GM23338 (cell line): ENCODE results near the gene TDRD1. TPM values are rescaled to one million over a fixed set of nuclear protein-coding genes. Genes with fewer than 3 reads are reported as not detected.

ENCODE experiments used
- ATAC-seq: fragments of 200-7000 bp; cut with Tn5 transposase; 3 replicates; pipeline ENCODE4 v1.9.1; 2020
- DNase-seq: peaks from one replicate; pipeline ENCODE4 v3.0.0-alpha.2; 2015; ENCODE audit warnings: low spot score
- H2AFZ ChIP-seq: fragments of 200-600 bp; sonication (generic); 2 replicates; pipeline ENCODE4 v1.8.0; 2016; ENCODE audit warnings: antibody characterized with exemption, mild to moderate bottlenecking, moderate library complexity
- H3F3A ChIP-seq: fragments of 200-600 bp; sonication (generic); replicated peaks from 2 replicates; pipeline ENCODE4 v1.8.0; 2017; ENCODE audit warnings: antibody characterized with exemption, mixed run types, low read depth
- H3K27ac ChIP-seq: fragments of 200-600 bp; sonication (generic); 2 replicates; pipeline ENCODE4 v1.6.1; 2016; ENCODE audit warnings: low read depth
- H3K27me3 ChIP-seq: fragments of 200-600 bp; sonication (generic); 2 replicates; pipeline ENCODE4 v1.8.0; 2016; ENCODE audit warnings: mild to moderate bottlenecking, mixed run types, moderate library complexity; ENCODE audit not compliant: insufficient read depth
- H3K36me3 ChIP-seq: fragments of 200-600 bp; sonication (generic); 2 replicates; pipeline ENCODE4 v1.8.0; 2016; ENCODE audit warnings: mild to moderate bottlenecking; ENCODE audit not compliant: insufficient read depth
- H3K4me1 ChIP-seq: fragments of 200-600 bp; sonication (generic); 2 replicates; pipeline ENCODE4 v1.8.0; 2016; ENCODE audit warnings: mild to moderate bottlenecking, moderate library complexity; ENCODE audit not compliant: insufficient read depth
- H3K4me2 ChIP-seq: fragments of 200-600 bp; sonication (generic); 2 replicates; pipeline ENCODE4 v1.7.1; 2017; ENCODE audit warnings: mixed run types
- H3K4me3 ChIP-seq: fragments of 200-600 bp; sonication (generic); 2 replicates; pipeline ENCODE4 v1.6.1; 2016; ENCODE audit warnings: mixed run types
- H3K79me2 ChIP-seq: fragments of 200-600 bp; sonication (generic); replicated peaks from 2 replicates; pipeline ENCODE4 v1.8.0; 2017; ENCODE audit warnings: mild to moderate bottlenecking; ENCODE audit not compliant: insufficient read depth
- H3K9me2 ChIP-seq: fragments of 200-600 bp; sonication (generic); 2 replicates; pipeline ENCODE4 v1.8.0; 2017; ENCODE audit not compliant: insufficient read depth
- H4K20me1 ChIP-seq: fragments of 200-600 bp; sonication (generic); replicated peaks from 2 replicates; pipeline ENCODE4 v1.8.0; 2017; ENCODE audit warnings: mild to moderate bottlenecking; ENCODE audit not compliant: insufficient read depth
- H3K27ac Mint-ChIP-seq: 2 replicates; pipeline ENCODE4 v1.8.0; 2020; ENCODE audit warnings: inconsistent platforms, mild to moderate bottlenecking, moderate library complexity, mixed read lengths
- H3K27me3 Mint-ChIP-seq: 3 replicates; pipeline ENCODE4 v1.8.0; 2022; ENCODE audit warnings: low read depth, mild to moderate bottlenecking, moderate library complexity, mixed read lengths, inconsistent platforms; ENCODE audit not compliant: insufficient read depth, poor library complexity
- H3K36me3 Mint-ChIP-seq: 3 replicates; pipeline ENCODE4 v1.8.0; 2021; ENCODE audit warnings: low read depth, mild to moderate bottlenecking, inconsistent platforms, moderate library complexity, mixed read lengths
- H3K4me1 Mint-ChIP-seq: 3 replicates; pipeline ENCODE4 v1.8.0; 2020; ENCODE audit warnings: mild to moderate bottlenecking, inconsistent platforms, mixed read lengths
- H3K4me3 Mint-ChIP-seq: 3 replicates; pipeline ENCODE4 v1.8.0; 2021; ENCODE audit warnings: moderate library complexity, mild to moderate bottlenecking, inconsistent platforms, mixed read lengths
- H3K9me3 Mint-ChIP-seq: 3 replicates; pipeline ENCODE4 v1.8.0; 2020; ENCODE audit warnings: moderate library complexity, mild to moderate bottlenecking, inconsistent platforms, mixed read lengths
- CREB1 ChIP-seq: fragments of 250-450 bp; sonication (Bioruptor Pico); IDR thresholded peaks from 2 replicates; pipeline ENCODE4 v1.5.0; 2020; ENCODE audit warnings: low read depth, mild to moderate bottlenecking, moderate library complexity
- EZH2 ChIP-seq: fragments of 200-600 bp; sonication (generic); IDR thresholded peaks from one replicate; pipeline ENCODE4 v1.8.0; 2017; ENCODE audit warnings: antibody characterized with exemption, mild to moderate bottlenecking, low read depth; ENCODE audit not compliant: unreplicated experiment
- EZH2phosphoT487 ChIP-seq: fragments of 200-600 bp; sonication (generic); IDR thresholded peaks from one replicate; pipeline ENCODE4 v1.8.1; 2018; ENCODE audit warnings: antibody characterized with exemption; ENCODE audit not compliant: unreplicated experiment
- JUNB ChIP-seq: IDR thresholded peaks from one replicate; pipeline ENCODE4 v1.6.1; 2016; ENCODE audit warnings: antibody characterized with exemption; ENCODE audit not compliant: unreplicated experiment
- NANOG ChIP-seq: IDR thresholded peaks from 2 replicates; pipeline ENCODE4 v1.6.1; 2016; ENCODE audit warnings: antibody characterized with exemption, borderline replicate concordance
- POLR2AphosphoS5 ChIP-seq: IDR thresholded peaks from 2 replicates; pipeline ENCODE4 v1.6.1; 2016; ENCODE audit warnings: antibody characterized with exemption, low read depth
- STAT1 ChIP-seq: IDR thresholded peaks from one replicate; pipeline ENCODE4 v1.6.1; 2016; ENCODE audit warnings: antibody characterized with exemption; ENCODE audit not compliant: unreplicated experiment
- ZNF114 ChIP-seq: fragments of 250-450 bp; sonication (Bioruptor Pico); IDR thresholded peaks from 2 replicates; pipeline ENCODE4 v1.5.0; 2020; ENCODE audit warnings: mild to moderate bottlenecking, moderate library complexity
- ZNF331 ChIP-seq: fragments of 250-450 bp; sonication (Bioruptor Pico); IDR thresholded peaks from 2 replicates; pipeline ENCODE4 v1.5.0; 2020; ENCODE audit warnings: low read depth, mild to moderate bottlenecking, moderate library complexity
- polyA plus RNA-seq: library from polyadenylated mRNA; unstranded; fragments of >200 nt; fragmentation: Nextera tagmentation; extraction: Ambion mirVana; gene quantifications from 2 replicates; pipeline ENCODE4 v1.2.1, GENCODE V29; 2016
- total RNA-seq: library from RNA; depleted of rRNA; stranded (reverse); fragments of >200 nt; shearing (Covaris generic); gene quantifications from 2 replicates; pipeline ENCODE4 v1.2.3, GENCODE V29; 2014
- TF ChIP-seq, protein P1 (sequence below): IDR thresholded peaks from 2 replicates; pipeline ENCODE4 v1.6.1; 2016; ENCODE audit warnings: antibody characterized with exemption
- TF ChIP-seq, protein P2 (sequence below), 2 experiments: fragments of 200-600 bp in 1 of 2; sonication (generic) in 1 of 2; conservative IDR thresholded peaks; 2 replicates each; pipeline versions ENCODE4 v1.5.1 to v1.6.1; 2016 to 2017; ENCODE audit warnings: antibody characterized with exemption in 2 of 2, low read depth in 2 of 2, mild to moderate bottlenecking in 2 of 2, moderate library complexity in 1 of 2
- TF ChIP-seq, protein P3 (sequence below): IDR thresholded peaks from one replicate; pipeline ENCODE4 v1.6.1; 2018; ENCODE audit warnings: antibody characterized with exemption; ENCODE audit not compliant: unreplicated experiment
- TF ChIP-seq, protein P4 (sequence below): fragments of 250-450 bp; sonication (Bioruptor Pico); IDR thresholded peaks from 2 replicates; pipeline ENCODE4 v1.5.0; 2020; ENCODE audit warnings: mild to moderate bottlenecking, moderate library complexity

Gene TDRD1
- total and polyA plus RNA-seq, 2 experiments from 2014 or later, result 0.52 to 1.5 TPM

DNA sequence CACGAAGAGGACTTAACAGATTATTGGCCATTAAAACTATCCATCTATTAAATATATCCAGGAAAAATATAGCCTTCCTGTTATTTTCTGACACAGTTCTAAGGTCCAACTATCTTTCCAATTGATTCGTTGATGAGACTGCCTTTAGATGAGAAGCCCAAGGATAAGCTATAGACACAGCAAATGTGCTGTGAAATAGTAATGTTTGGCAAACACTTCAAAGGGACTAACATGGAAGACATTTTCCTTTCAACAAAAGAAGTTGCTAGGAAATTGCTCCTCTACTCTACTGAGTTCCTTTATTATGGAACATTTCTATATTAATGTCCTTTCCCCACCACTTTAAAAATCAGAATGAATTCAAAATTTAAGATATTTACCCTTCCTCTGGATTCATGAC is 43.7 kb upstream of the TDRD1 start:
- Histone ChIP-seq H3K4me3 (no peak overlapping the region), H3F3A (no peaks in the 10 kb centered on the region), H3K27ac (no peak overlapping the region), H3K36me3 (peaks cover 8% of the 10 kb centered on the region), H3K9me2 (no peaks in the 10 kb centered on the region), H3K79me2 (no peaks in the 10 kb centered on the region), H3K27me3 (no peaks in the 10 kb centered on the region), H3K4me2 (no peak overlapping the region), H2AFZ (no peak overlapping the region), H4K20me1 (no peaks in the 10 kb centered on the region; the same call in 1 of the 2 replicates), H3K4me1 (no peaks in the 10 kb centered on the region)
- no peak for DNase-seq
- Mint-ChIP-seq H3K27me3 (no peaks in the 10 kb centered on the region), H3K36me3 (peaks cover 23% of the 10 kb centered on the region; the same call in 2 of the 3 replicates), H3K9me3 (no peaks in the 10 kb centered on the region), H3K4me3 (no peak overlapping the region), H3K4me1 (no peaks in the 10 kb centered on the region), H3K27ac (no peak overlapping the region)
- TF ChIP-seq STAT1 (no peak), POLR2AphosphoS5 (no peak), EZH2phosphoT487 (no peak), CREB1 (CRISPR knock-in tag) (no peak), NANOG (no peak), ZNF331 (CRISPR knock-in tag) (no peak), JUNB (no peak), EZH2 (no peak), ZNF114 (CRISPR knock-in tag) (no peak)
- TF ChIP-seq, protein P1, sequence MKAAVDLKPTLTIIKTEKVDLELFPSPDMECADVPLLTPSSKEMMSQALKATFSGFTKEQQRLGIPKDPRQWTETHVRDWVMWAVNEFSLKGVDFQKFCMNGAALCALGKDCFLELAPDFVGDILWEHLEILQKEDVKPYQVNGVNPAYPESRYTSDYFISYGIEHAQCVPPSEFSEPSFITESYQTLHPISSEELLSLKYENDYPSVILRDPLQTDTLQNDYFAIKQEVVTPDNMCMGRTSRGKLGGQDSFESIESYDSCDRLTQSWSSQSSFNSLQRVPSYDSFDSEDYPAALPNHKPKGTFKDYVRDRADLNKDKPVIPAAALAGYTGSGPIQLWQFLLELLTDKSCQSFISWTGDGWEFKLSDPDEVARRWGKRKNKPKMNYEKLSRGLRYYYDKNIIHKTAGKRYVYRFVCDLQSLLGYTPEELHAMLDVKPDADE, result no peak
- TF ChIP-seq, protein P2, sequence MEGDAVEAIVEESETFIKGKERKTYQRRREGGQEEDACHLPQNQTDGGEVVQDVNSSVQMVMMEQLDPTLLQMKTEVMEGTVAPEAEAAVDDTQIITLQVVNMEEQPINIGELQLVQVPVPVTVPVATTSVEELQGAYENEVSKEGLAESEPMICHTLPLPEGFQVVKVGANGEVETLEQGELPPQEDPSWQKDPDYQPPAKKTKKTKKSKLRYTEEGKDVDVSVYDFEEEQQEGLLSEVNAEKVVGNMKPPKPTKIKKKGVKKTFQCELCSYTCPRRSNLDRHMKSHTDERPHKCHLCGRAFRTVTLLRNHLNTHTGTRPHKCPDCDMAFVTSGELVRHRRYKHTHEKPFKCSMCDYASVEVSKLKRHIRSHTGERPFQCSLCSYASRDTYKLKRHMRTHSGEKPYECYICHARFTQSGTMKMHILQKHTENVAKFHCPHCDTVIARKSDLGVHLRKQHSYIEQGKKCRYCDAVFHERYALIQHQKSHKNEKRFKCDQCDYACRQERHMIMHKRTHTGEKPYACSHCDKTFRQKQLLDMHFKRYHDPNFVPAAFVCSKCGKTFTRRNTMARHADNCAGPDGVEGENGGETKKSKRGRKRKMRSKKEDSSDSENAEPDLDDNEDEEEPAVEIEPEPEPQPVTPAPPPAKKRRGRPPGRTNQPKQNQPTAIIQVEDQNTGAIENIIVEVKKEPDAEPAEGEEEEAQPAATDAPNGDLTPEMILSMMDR (conservative IDR thresholded peaks at IDR 0.05; ENCODE audit: low read depth in 2 of 2), result no peak
- TF ChIP-seq, protein P3, sequence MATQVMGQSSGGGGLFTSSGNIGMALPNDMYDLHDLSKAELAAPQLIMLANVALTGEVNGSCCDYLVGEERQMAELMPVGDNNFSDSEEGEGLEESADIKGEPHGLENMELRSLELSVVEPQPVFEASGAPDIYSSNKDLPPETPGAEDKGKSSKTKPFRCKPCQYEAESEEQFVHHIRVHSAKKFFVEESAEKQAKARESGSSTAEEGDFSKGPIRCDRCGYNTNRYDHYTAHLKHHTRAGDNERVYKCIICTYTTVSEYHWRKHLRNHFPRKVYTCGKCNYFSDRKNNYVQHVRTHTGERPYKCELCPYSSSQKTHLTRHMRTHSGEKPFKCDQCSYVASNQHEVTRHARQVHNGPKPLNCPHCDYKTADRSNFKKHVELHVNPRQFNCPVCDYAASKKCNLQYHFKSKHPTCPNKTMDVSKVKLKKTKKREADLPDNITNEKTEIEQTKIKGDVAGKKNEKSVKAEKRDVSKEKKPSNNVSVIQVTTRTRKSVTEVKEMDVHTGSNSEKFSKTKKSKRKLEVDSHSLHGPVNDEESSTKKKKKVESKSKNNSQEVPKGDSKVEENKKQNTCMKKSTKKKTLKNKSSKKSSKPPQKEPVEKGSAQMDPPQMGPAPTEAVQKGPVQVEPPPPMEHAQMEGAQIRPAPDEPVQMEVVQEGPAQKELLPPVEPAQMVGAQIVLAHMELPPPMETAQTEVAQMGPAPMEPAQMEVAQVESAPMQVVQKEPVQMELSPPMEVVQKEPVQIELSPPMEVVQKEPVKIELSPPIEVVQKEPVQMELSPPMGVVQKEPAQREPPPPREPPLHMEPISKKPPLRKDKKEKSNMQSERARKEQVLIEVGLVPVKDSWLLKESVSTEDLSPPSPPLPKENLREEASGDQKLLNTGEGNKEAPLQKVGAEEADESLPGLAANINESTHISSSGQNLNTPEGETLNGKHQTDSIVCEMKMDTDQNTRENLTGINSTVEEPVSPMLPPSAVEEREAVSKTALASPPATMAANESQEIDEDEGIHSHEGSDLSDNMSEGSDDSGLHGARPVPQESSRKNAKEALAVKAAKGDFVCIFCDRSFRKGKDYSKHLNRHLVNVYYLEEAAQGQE, result no peak
- TF ChIP-seq, protein P4, sequence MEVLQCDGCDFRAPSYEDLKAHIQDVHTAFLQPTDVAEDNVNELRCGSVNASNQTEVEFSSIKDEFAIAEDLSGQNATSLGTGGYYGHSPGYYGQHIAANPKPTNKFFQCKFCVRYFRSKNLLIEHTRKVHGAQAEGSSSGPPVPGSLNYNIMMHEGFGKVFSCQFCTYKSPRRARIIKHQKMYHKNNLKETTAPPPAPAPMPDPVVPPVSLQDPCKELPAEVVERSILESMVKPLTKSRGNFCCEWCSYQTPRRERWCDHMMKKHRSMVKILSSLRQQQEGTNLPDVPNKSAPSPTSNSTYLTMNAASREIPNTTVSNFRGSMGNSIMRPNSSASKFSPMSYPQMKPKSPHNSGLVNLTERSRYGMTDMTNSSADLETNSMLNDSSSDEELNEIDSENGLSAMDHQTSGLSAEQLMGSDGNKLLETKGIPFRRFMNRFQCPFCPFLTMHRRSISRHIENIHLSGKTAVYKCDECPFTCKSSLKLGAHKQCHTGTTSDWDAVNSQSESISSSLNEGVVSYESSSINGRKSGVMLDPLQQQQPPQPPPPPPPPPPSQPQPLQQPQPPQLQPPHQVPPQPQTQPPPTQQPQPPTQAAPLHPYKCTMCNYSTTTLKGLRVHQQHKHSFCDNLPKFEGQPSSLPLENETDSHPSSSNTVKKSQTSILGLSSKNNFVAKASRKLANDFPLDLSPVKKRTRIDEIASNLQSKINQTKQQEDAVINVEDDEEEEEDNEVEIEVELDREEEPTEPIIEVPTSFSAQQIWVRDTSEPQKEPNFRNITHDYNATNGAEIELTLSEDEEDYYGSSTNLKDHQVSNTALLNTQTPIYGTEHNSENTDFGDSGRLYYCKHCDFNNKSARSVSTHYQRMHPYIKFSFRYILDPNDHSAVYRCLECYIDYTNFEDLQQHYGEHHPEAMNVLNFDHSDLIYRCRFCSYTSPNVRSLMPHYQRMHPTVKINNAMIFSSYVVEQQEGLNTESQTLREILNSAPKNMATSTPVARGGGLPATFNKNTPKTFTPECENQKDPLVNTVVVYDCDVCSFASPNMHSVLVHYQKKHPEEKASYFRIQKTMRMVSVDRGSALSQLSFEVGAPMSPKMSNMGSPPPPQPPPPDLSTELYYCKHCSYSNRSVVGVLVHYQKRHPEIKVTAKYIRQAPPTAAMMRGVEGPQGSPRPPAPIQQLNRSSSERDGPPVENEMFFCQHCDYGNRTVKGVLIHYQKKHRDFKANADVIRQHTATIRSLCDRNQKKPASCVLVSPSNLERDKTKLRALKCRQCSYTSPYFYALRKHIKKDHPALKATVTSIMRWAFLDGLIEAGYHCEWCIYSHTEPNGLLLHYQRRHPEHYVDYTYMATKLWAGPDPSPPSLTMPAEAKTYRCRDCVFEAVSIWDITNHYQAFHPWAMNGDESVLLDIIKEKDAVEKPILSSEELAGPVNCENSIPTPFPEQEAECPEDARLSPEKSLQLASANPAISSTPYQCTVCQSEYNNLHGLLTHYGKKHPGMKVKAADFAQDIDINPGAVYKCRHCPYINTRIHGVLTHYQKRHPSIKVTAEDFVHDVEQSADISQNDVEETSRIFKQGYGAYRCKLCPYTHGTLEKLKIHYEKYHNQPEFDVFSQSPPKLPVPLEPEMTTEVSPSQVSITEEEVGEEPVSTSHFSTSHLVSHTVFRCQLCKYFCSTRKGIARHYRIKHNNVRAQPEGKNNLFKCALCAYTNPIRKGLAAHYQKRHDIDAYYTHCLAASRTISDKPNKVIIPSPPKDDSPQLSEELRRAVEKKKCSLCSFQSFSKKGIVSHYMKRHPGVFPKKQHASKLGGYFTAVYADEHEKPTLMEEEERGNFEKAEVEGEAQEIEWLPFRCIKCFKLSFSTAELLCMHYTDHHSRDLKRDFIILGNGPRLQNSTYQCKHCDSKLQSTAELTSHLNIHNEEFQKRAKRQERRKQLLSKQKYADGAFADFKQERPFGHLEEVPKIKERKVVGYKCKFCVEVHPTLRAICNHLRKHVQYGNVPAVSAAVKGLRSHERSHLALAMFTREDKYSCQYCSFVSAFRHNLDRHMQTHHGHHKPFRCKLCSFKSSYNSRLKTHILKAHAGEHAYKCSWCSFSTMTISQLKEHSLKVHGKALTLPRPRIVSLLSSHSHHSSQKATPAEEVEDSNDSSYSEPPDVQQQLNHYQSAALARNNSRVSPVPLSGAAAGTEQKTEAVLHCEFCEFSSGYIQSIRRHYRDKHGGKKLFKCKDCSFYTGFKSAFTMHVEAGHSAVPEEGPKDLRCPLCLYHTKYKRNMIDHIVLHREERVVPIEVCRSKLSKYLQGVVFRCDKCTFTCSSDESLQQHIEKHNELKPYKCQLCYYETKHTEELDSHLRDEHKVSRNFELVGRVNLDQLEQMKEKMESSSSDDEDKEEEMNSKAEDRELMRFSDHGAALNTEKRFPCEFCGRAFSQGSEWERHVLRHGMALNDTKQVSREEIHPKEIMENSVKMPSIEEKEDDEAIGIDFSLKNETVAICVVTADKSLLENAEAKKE, result no peak
- ATAC-seq, result no peak
